ENCODE data around the gene FGGY.

Gene FGGY

GRCh38 chr1:59478822-59479221, 181.9 kb downstream of the FGGY start:
- Histone ChIP-seq H3K27ac (ENCODE audit: insufficient read depth in 1 of 2, low read depth in 1 of 2, low read length in 2 of 2, poor library complexity in 1 of 2, severe bottlenecking in 2 of 2) (no peak overlapping the region), H3K9me3 (ENCODE audit: control extremely low read depth in 1 of 5, control insufficient read depth in 4 of 5, insufficient read depth in 2 of 5, low read depth in 1 of 5, low read length in 4 of 5) (no peaks in the 10 kb centered on the region), H3K4me3 (ENCODE audit: control insufficient read depth in 1 of 7, extremely low read depth in 1 of 7, insufficient read depth in 4 of 7, low read depth in 2 of 7, low read length in 6 of 7) (no peak overlapping the region), H3K36me3 (ENCODE audit: control insufficient read depth in 4 of 4, insufficient read depth in 4 of 4, low read length in 3 of 4) (no peaks in the 10 kb centered on the region), H3K4me1 (ENCODE audit: control extremely low read depth in 1 of 4, control insufficient read depth in 4 of 4, insufficient read depth in 4 of 4, low read length in 3 of 4) (peaks cover 0 to 4% (median 3%) of the 10 kb centered on the region in 4 experiments), H3K27me3 (replicated peaks in 2 of 5; ENCODE audit: control insufficient read depth in 4 of 5, insufficient read depth in 5 of 5, low read length in 4 of 5) (no peaks in the 10 kb centered on the region)
- CTCF ChIA-PET, result no interaction called here
- POLR2A ChIA-PET, result interaction anchor here (0.7 kb wide), 1 partner anchor 247 kb away, joined by 3 read pairs; no protein-coding TSS in a partner anchor
- 100% methylated on average over 1 of the region's 2 CpGs for WGBS (ENCODE audit: insufficient coverage)
- DNase-seq, result no peak

- no peak for DNase-seq
- 91% methylated on average over 6 of the region's 7 CpGs for WGBS (ENCODE audit: insufficient coverage)
- no peaks in the 10 kb centered on the region for H3K27me3 ChIP-seq (replicated peaks in 2 of 5; ENCODE audit: control insufficient read depth in 4 of 5, insufficient read depth in 5 of 5, low read length in 4 of 5)
- no peaks in the 10 kb centered on the region for H3K9me3 ChIP-seq (ENCODE audit: control extremely low read depth in 1 of 5, control insufficient read depth in 4 of 5, insufficient read depth in 2 of 5, low read depth in 1 of 5, low read length in 4 of 5)
- H3K4me1 ChIP-seq (ENCODE audit: control extremely low read depth in 1 of 4, control insufficient read depth in 4 of 4, insufficient read depth in 4 of 4, low read length in 3 of 4), result peaks cover 0 to 6% (median 4%) of the 10 kb centered on the region in 4 experiments
- H3K27ac ChIP-seq (ENCODE audit: insufficient read depth in 1 of 2, low read depth in 1 of 2, low read length in 2 of 2, poor library complexity in 1 of 2, severe bottlenecking in 2 of 2), result no peak overlapping the region
- no peak overlapping the region for H3K4me3 ChIP-seq (ENCODE audit: control insufficient read depth in 1 of 7, extremely low read depth in 1 of 7, insufficient read depth in 4 of 7, low read depth in 2 of 7, low read length in 6 of 7)
- ChIA-PET POLR2A (no interaction called here), CTCF (no interaction called here)
- H3K36me3 ChIP-seq (ENCODE audit: control insufficient read depth in 4 of 4, insufficient read depth in 4 of 4, low read length in 3 of 4), result no peaks in the 10 kb centered on the region
Measured at GRCh38 chr1:59480188-59480888, 183.4 kb downstream of the FGGY start.

GRCh38 chr1:59481881-59482505, 185.1 kb downstream of the FGGY start:
- 100% methylated on average over 1 of the region's 3 CpGs for WGBS (ENCODE audit: insufficient coverage)
- Histone ChIP-seq H3K9me3 (ENCODE audit: control extremely low read depth in 1 of 5, control insufficient read depth in 4 of 5, insufficient read depth in 2 of 5, low read depth in 1 of 5, low read length in 4 of 5) (no peaks in the 10 kb centered on the region), H3K27ac (ENCODE audit: insufficient read depth in 1 of 2, low read depth in 1 of 2, low read length in 2 of 2, poor library complexity in 1 of 2, severe bottlenecking in 2 of 2) (no peak overlapping the region), H3K4me1 (ENCODE audit: control extremely low read depth in 1 of 4, control insufficient read depth in 4 of 4, insufficient read depth in 4 of 4, low read length in 3 of 4) (peaks cover 0 to 6% (median 4%) of the 10 kb centered on the region in 4 experiments), H3K36me3 (ENCODE audit: control insufficient read depth in 4 of 4, insufficient read depth in 4 of 4, low read length in 3 of 4) (no peaks in the 10 kb centered on the region), H3K27me3 (replicated peaks in 2 of 5; ENCODE audit: control insufficient read depth in 4 of 5, insufficient read depth in 5 of 5, low read length in 4 of 5) (no peaks in the 10 kb centered on the region), H3K4me3 (ENCODE audit: control insufficient read depth in 1 of 7, extremely low read depth in 1 of 7, insufficient read depth in 4 of 7, low read depth in 2 of 7, low read length in 6 of 7) (no peak overlapping the region)
- ChIA-PET CTCF (no interaction called here), POLR2A (no interaction called here)
- no peak for DNase-seq

GRCh38 chr1:59482986-59483385, 186.1 kb downstream of the FGGY start:
- H3K4me1 ChIP-seq (ENCODE audit: control extremely low read depth in 1 of 4, control insufficient read depth in 4 of 4, insufficient read depth in 4 of 4, low read length in 3 of 4), result peaks cover 0 to 10% (median 4%) of the 10 kb centered on the region in 4 experiments
- H3K27ac ChIP-seq (ENCODE audit: insufficient read depth in 1 of 2, low read depth in 1 of 2, low read length in 2 of 2, poor library complexity in 1 of 2, severe bottlenecking in 2 of 2), result no peak overlapping the region
- no peaks in the 10 kb centered on the region for H3K9me3 ChIP-seq (ENCODE audit: control extremely low read depth in 1 of 5, control insufficient read depth in 4 of 5, insufficient read depth in 2 of 5, low read depth in 1 of 5, low read length in 4 of 5)
- ChIA-PET POLR2A (no interaction called here), CTCF (no interaction called here)
- H3K36me3 ChIP-seq (ENCODE audit: control insufficient read depth in 4 of 4, insufficient read depth in 4 of 4, low read length in 3 of 4), result no peaks in the 10 kb centered on the region
- H3K4me3 ChIP-seq (ENCODE audit: control insufficient read depth in 1 of 7, extremely low read depth in 1 of 7, insufficient read depth in 4 of 7, low read depth in 2 of 7, low read length in 6 of 7), result no peak overlapping the region
- 94% methylated on average over 1 of the region's 1 CpG for WGBS (ENCODE audit: insufficient coverage)
- DNase-seq, result no peak
- H3K27me3 ChIP-seq (replicated peaks in 2 of 5; ENCODE audit: control insufficient read depth in 4 of 5, insufficient read depth in 5 of 5, low read length in 4 of 5), result no peaks in the 10 kb centered on the region

- CTCF ChIA-PET, result no interaction called here
- no CpG with 5 or more reads among the region's 1 CpG for WGBS (ENCODE audit: insufficient coverage)
Measured at GRCh38 chr1:59484096-59484495, 187.2 kb downstream of the FGGY start.

GRCh38 chr1:59485171-59485570, 188.3 kb downstream of the FGGY start:
- ChIA-PET CTCF (no interaction called here), POLR2A (no interaction called here)
- no peak for DNase-seq
- Histone ChIP-seq H3K9me3 (ENCODE audit: control extremely low read depth in 1 of 5, control insufficient read depth in 4 of 5, insufficient read depth in 2 of 5, low read depth in 1 of 5, low read length in 4 of 5) (no peaks in the 10 kb centered on the region), H3K36me3 (ENCODE audit: control insufficient read depth in 4 of 4, insufficient read depth in 4 of 4, low read length in 3 of 4) (no peaks in the 10 kb centered on the region), H3K4me3 (ENCODE audit: control insufficient read depth in 1 of 7, extremely low read depth in 1 of 7, insufficient read depth in 4 of 7, low read depth in 2 of 7, low read length in 6 of 7) (no peak overlapping the region), H3K4me1 (ENCODE audit: control extremely low read depth in 1 of 4, control insufficient read depth in 4 of 4, insufficient read depth in 4 of 4, low read length in 3 of 4) (peaks cover 0 to 10% (median 4%) of the 10 kb centered on the region in 4 experiments), H3K27me3 (replicated peaks in 2 of 5; ENCODE audit: control insufficient read depth in 4 of 5, insufficient read depth in 5 of 5, low read length in 4 of 5) (no peaks in the 10 kb centered on the region), H3K27ac (ENCODE audit: insufficient read depth in 1 of 2, low read depth in 1 of 2, low read length in 2 of 2, poor library complexity in 1 of 2, severe bottlenecking in 2 of 2) (no peak overlapping the region)
- 100% methylated on average over 1 of the region's 2 CpGs for WGBS (ENCODE audit: insufficient coverage)

More at GRCh38 chr1:59484096-59484495, 187.2 kb downstream of the FGGY start:
- Histone ChIP-seq H3K27ac (ENCODE audit: insufficient read depth in 1 of 2, low read depth in 1 of 2, low read length in 2 of 2, poor library complexity in 1 of 2, severe bottlenecking in 2 of 2) (no peak overlapping the region), H3K36me3 (ENCODE audit: control insufficient read depth in 4 of 4, insufficient read depth in 4 of 4, low read length in 3 of 4) (no peaks in the 10 kb centered on the region), H3K9me3 (ENCODE audit: control extremely low read depth in 1 of 5, control insufficient read depth in 4 of 5, insufficient read depth in 2 of 5, low read depth in 1 of 5, low read length in 4 of 5) (no peaks in the 10 kb centered on the region), H3K4me1 (ENCODE audit: control extremely low read depth in 1 of 4, control insufficient read depth in 4 of 4, insufficient read depth in 4 of 4, low read length in 3 of 4) (peaks cover 0 to 10% (median 4%) of the 10 kb centered on the region in 4 experiments), H3K27me3 (replicated peaks in 2 of 5; ENCODE audit: control insufficient read depth in 4 of 5, insufficient read depth in 5 of 5, low read length in 4 of 5) (no peaks in the 10 kb centered on the region), H3K4me3 (ENCODE audit: control insufficient read depth in 1 of 7, extremely low read depth in 1 of 7, insufficient read depth in 4 of 7, low read depth in 2 of 7, low read length in 6 of 7) (no peak overlapping the region)
- POLR2A ChIA-PET, result no interaction called here
- DNase-seq, result no peak

GRCh38 chr1:59485949-59486348, 189.1 kb downstream of the FGGY start:
- ChIA-PET CTCF (no interaction called here), POLR2A (no interaction called here)
- no peak for DNase-seq
- no peak overlapping the region for H3K27ac ChIP-seq (ENCODE audit: insufficient read depth in 1 of 2, low read depth in 1 of 2, low read length in 2 of 2, poor library complexity in 1 of 2, severe bottlenecking in 2 of 2)
- WGBS (ENCODE audit: insufficient coverage), result 97% methylated on average over 2 of the region's 2 CpGs
- no peaks in the 10 kb centered on the region for H3K9me3 ChIP-seq (ENCODE audit: control extremely low read depth in 1 of 5, control insufficient read depth in 4 of 5, insufficient read depth in 2 of 5, low read depth in 1 of 5, low read length in 4 of 5)
- no peaks in the 10 kb centered on the region for H3K27me3 ChIP-seq (replicated peaks in 2 of 5; ENCODE audit: control insufficient read depth in 4 of 5, insufficient read depth in 5 of 5, low read length in 4 of 5)
- no peak overlapping the region for H3K4me3 ChIP-seq (ENCODE audit: control insufficient read depth in 1 of 7, extremely low read depth in 1 of 7, insufficient read depth in 4 of 7, low read depth in 2 of 7, low read length in 6 of 7)
- no peaks in the 10 kb centered on the region for H3K36me3 ChIP-seq (ENCODE audit: control insufficient read depth in 4 of 4, insufficient read depth in 4 of 4, low read length in 3 of 4)
- H3K4me1 ChIP-seq (ENCODE audit: control extremely low read depth in 1 of 4, control insufficient read depth in 4 of 4, insufficient read depth in 4 of 4, low read length in 3 of 4), result peaks cover 0 to 10% (median 4%) of the 10 kb centered on the region in 4 experiments
